SK-N-MC (cell line): ENCODE measurements around the gene CALHM1.

ENCODE experiments used
- FOXP2 ChIP-seq: optimal IDR thresholded peaks from 2 replicates; pipeline ENCODE3; 2011; ENCODE audit warnings: mild to moderate bottlenecking, moderate library complexity; ENCODE audit not compliant: insufficient read depth; ENCODE audit errors: extremely low read length, control extremely low read depth
- POLR2AphosphoS5 ChIP-seq: IDR thresholded peaks from 2 replicates; pipeline ENCODE4 v1.6.1; 2012; ENCODE audit warnings: mild to moderate bottlenecking, low read depth, low read length, borderline replicate concordance

DNA sequence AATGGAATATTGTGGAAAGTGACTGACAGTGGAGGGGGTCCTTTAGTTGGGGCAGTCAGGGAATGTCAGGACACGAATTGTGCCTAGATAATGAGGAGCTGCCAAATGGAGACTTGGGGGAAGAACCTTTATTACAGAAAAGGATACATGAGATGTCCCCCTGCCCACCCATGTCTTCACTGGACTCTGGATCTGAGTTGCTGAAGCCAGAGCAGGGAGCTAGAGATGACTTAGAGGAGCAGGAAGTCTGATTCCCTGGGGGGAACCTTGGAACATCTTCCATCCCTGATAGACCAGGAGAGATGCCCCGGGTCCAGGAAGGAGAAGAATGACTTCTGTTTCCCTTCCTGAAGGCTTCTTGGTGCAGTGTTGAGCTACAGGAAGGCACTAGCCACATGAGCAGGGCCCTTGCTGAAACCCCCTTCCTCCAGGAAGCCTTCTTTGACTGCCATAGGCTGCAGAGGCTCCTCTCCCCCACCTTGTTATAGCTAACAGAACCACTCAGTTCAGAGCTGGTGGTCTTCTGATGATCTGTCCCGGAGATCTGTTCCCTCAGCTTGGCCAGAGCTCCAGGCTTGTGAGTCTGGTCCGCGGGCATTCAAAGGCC is 34.1 kb upstream of the CALHM1 start:
- TF ChIP-seq POLR2AphosphoS5 (no peak), FOXP2 (no peak)
